HG02840 (cell line): ENCODE results near the gene KBTBD2.
"Not testable (repeated sequence)": the region's sequence is repeated elsewhere in the genome, so short reads cannot be mapped to it uniquely, and the experiment has no call there.

Source experiments
- ATAC-seq: cut with Tn5 transposase; IDR thresholded peaks from one replicate; pipeline ENCODE4 v1.9.1; 2021; ENCODE audit warnings: mild to moderate bottlenecking, moderate library complexity, moderate number of reproducible peaks; ENCODE audit not compliant: unreplicated experiment, low FRiP score

Gene KBTBD2

GRCh38 chr7:32894171-32894570 is 2.6 kb upstream of the KBTBD2 start:
- ATAC-seq, result no peak

- ATAC-seq, result no peak
Observed at GRCh38 chr7:32893722-32894121, 2.2 kb upstream of the KBTBD2 start.

GRCh38 chr7:32893207-32893524 is 1.6 kb upstream of the KBTBD2 start:
- ATAC-seq, result no peak

GRCh38 chr7:32892521-32893206 is 1.1 kb upstream of the KBTBD2 start:
- ATAC-seq, result peak; percentile 2

- peak; percentile 63 for ATAC-seq
Observed at GRCh38 chr7:32891800-32892520, 400 bp upstream of the KBTBD2 start.

GRCh38 chr7:32890793-32891042 is 842 bp downstream of the KBTBD2 start:
- no peak for ATAC-seq

GRCh38 chr7:32890010-32890792 is 1.4 kb downstream of the KBTBD2 start:
- no peak for ATAC-seq

GRCh38 chr7:32888505-32888904 is 3.1 kb downstream of the KBTBD2 start:
- ATAC-seq, result no peak

GRCh38 chr7:32887395-32887794 is 4.2 kb downstream of the KBTBD2 start:
- ATAC-seq, result no peak

- no peak for ATAC-seq
Observed at GRCh38 chr7:32881074-32881982, 10.2 kb downstream of the KBTBD2 start.

- no peak for ATAC-seq
Observed at GRCh38 chr7:32879460-32879859, 12.1 kb downstream of the KBTBD2 start.

GRCh38 chr7:32878023-32878422 is 13.5 kb downstream of the KBTBD2 start:
- not testable (repeated sequence) for ATAC-seq

GRCh38 chr7:32872421-32872820 is 19.1 kb downstream of the KBTBD2 start:
- ATAC-seq, result no peak

GRCh38 chr7:32871624-32872371 is 19.8 kb downstream of the KBTBD2 start:
- ATAC-seq, result no peak

- no peak for ATAC-seq
Observed at GRCh38 chr7:32870298-32870697, 21.3 kb downstream of the KBTBD2 start.

GRCh38 chr7:32869716-32870115 is 21.8 kb downstream of the KBTBD2 start:
- ATAC-seq, result no peak

GRCh38 chr7:32868116-32868515 is 23.4 kb downstream of the KBTBD2 start:
- no peak for ATAC-seq

- ATAC-seq, result no peak
Observed at GRCh38 chr7:32865448-32866030, 26.0 kb downstream of the KBTBD2 start.

- ATAC-seq, result not testable (repeated sequence)
Observed at GRCh38 chr7:32863872-32864271, 27.7 kb downstream of the KBTBD2 start.

- no peak for ATAC-seq
Observed at GRCh38 chr7:32860090-32860489, 31.5 kb downstream of the KBTBD2 start.
